GM19468 (cell line): ENCODE results near the gene NOS1AP.
"Not testable (repeated sequence)": the region's sequence is repeated elsewhere in the genome, so short reads cannot be mapped to it uniquely, and the experiment has no call there.

Experiments used
- ATAC-seq: cut with Tn5 transposase; IDR thresholded peaks from one replicate; pipeline ENCODE4 v1.9.1; 2021; ENCODE audit warnings: mild to moderate bottlenecking, moderate library complexity, moderate number of reproducible peaks; ENCODE audit not compliant: unreplicated experiment; ENCODE audit errors: extremely low read depth

The NOS1AP gene

DNA sequence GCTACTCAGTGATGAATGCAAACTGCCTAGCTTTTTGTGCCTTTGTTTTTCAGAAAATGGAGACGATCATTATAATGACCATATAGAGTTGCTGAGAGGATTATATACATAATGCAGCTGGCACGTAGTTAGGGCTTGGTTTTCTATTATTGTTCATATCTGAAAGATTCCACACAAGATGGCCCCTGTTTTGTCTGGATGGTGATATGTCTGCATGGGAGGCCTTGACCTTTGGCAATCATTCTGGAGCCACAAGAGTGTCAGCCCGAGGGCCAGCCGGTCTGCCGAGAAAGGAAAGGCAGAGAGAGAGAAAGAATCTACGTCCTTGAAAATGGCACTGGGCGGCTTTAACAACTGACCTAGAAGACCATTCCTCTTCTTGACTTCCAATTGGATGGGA, 348.2 kb downstream of the NOS1AP start:
- no peak for ATAC-seq

DNA sequence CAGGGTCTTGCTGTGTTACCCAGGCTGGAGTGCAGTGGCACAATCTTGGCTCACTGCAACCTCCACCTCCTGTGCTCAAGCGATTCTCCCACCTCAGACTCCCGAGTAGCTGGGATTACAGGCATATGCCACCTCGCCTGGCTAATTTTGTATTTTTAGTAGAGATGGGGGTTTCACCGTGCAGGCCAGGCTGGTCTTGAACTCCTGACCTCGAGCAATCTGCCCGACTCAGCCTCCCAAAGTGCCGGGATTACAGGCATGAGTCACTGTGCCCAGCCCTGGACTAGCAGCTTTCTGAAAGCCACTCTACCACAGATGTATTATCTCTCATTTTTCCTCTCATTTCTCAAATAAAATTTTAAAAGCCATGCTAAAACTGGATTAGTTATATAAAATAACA, 349.1 kb downstream of the NOS1AP start:
- ATAC-seq: not testable (repeated sequence)

DNA sequence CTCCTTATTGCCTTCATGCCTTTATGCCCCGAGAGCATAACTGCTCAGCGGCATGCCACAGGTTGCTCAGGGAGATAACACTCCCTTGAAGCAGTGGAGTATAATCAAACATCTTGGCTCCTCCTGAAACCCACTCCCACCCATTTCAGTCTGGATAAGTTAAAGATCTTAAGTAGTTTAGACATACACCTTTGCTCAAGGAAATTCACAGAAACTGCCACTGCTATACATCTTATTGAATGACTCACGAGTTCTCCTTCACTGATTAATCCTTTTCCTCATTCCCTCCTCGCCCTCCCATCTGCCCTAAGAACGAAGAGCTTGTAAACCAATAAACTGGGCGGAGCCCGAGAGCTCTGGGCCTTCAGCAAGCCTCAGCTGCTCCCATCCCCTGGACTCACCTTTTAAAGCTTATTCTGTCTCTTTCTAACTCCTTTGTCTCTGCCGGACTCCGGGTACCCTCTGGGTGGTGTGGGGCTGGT, 350.0 kb downstream of the NOS1AP start:
- ATAC-seq: not testable (repeated sequence)
